ENCODE results near the gene PUS1. TPM values are rescaled to one million over a fixed set of nuclear protein-coding genes. Genes with fewer than 3 reads are reported as not detected.

Gene PUS1
- total RNA-seq, 1 experiment from 2014 or later, result 117 TPM

- Histone ChIP-seq H2BK120ac (ENCODE audit: low read depth, low read length, poor library complexity, severe bottlenecking) (no peak overlapping the region), H3K56ac (ENCODE audit: insufficient read length, low read depth, low read length) (no peak overlapping the region), H3K27ac (ENCODE audit: insufficient read length, low read depth, low read length) (no peak overlapping the region), H3K14ac (ENCODE audit: insufficient read depth, low read length) (no peak overlapping the region), H2BK15ac (ENCODE audit: low read depth, low read length) (no peak overlapping the region), H2AFZ (ENCODE audit: low read length) (no peak overlapping the region), H3K9ac (ENCODE audit: extremely low read depth, insufficient read length, low read length) (no peak overlapping the region), H4K5ac (ENCODE audit: insufficient read length, low read depth, low read length) (no peak overlapping the region), H3K18ac (ENCODE audit: insufficient read length, low read depth, low read length) (no peak overlapping the region), H3K23me2 (ENCODE audit: insufficient read length, low read depth, low read length, poor library complexity, severe bottlenecking) (no peaks in the 10 kb centered on the region), H3K9me3 (ENCODE audit: control insufficient read depth, low read depth, low read length) (no peaks in the 10 kb centered on the region), H3K79me1 (ENCODE audit: insufficient read depth, low read depth, low read length, poor library complexity, severe bottlenecking) (no peaks in the 10 kb centered on the region), H3K79me2 (ENCODE audit: insufficient read depth, low read length) (no peaks in the 10 kb centered on the region), H2AK5ac (ENCODE audit: insufficient read length, low read length) (no peak overlapping the region), H3K23ac (ENCODE audit: insufficient read length, low read depth, low read length) (no peak overlapping the region), H2BK20ac (ENCODE audit: low read depth, low read length, poor library complexity, severe bottlenecking) (no peak overlapping the region), H3K4me2 (ENCODE audit: insufficient read depth, insufficient read length, low read length) (no peak overlapping the region), H3K4ac (ENCODE audit: low read depth, low read length) (no peak overlapping the region), H3T11ph (ENCODE audit: low read length) (no peak overlapping the region), H4K8ac (replicated peaks; ENCODE audit: insufficient read length, low read depth, low read length) (no peak overlapping the region), H4K20me1 (ENCODE audit: control insufficient read depth, insufficient read depth, insufficient read length) (peaks cover 3% of the 10 kb centered on the region), H3K4me1 (ENCODE audit: insufficient read depth, low read length) (no peaks in the 10 kb centered on the region), H2BK12ac (ENCODE audit: insufficient read length, low read depth, low read length) (no peak overlapping the region), H3K27me3 (ENCODE audit: insufficient read depth, low read length) (no peaks in the 10 kb centered on the region), H2BK5ac (ENCODE audit: insufficient read length, low read length) (no peak overlapping the region), H4K91ac (ENCODE audit: insufficient read length, low read depth, low read length) (no peak overlapping the region)
- TF ChIP-seq, protein P1, sequence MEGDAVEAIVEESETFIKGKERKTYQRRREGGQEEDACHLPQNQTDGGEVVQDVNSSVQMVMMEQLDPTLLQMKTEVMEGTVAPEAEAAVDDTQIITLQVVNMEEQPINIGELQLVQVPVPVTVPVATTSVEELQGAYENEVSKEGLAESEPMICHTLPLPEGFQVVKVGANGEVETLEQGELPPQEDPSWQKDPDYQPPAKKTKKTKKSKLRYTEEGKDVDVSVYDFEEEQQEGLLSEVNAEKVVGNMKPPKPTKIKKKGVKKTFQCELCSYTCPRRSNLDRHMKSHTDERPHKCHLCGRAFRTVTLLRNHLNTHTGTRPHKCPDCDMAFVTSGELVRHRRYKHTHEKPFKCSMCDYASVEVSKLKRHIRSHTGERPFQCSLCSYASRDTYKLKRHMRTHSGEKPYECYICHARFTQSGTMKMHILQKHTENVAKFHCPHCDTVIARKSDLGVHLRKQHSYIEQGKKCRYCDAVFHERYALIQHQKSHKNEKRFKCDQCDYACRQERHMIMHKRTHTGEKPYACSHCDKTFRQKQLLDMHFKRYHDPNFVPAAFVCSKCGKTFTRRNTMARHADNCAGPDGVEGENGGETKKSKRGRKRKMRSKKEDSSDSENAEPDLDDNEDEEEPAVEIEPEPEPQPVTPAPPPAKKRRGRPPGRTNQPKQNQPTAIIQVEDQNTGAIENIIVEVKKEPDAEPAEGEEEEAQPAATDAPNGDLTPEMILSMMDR (conservative IDR thresholded peaks at IDR 0.05), result no peak
- H3K4me1 Mint-ChIP-seq, result no peaks in the 10 kb centered on the region
- H3K27me3 Mint-ChIP-seq (ENCODE audit: low read depth), result no peaks in the 10 kb centered on the region
- H3K9me3 Mint-ChIP-seq, result no peaks in the 10 kb centered on the region
- H3K27ac Mint-ChIP-seq, result no peak overlapping the region
- DNase-seq, result no peak
- peaks cover 4 to 52% (median 40%) of the 10 kb centered on the region in 3 experiments for H3K36me3 Mint-ChIP-seq (ENCODE audit: insufficient read depth in 1 of 3, low read depth in 3 of 3)
- no CpG with 5 or more reads among the region's 19 CpGs for WGBS (ENCODE audit: extremely low coverage, insufficient read length, low lambda C conversion rate)
- no peak overlapping the region for H3K4me3 Mint-ChIP-seq
Observed at GRCh38 chr12:131919051-131919347, 10.1 kb upstream of the PUS1 start.

Data from H9 (cell line).